GM12874 (cell line): Measurements from ENCODE around the gene MICAL3.

Experiments used
- TF ChIP-seq, protein P1 (sequence below): IDR thresholded peaks from 2 replicates; pipeline ENCODE4 v1.5.1; 2011; ENCODE audit warnings: low read depth, mild to moderate bottlenecking, control low read depth, low read length, moderate library complexity; ENCODE audit not compliant: insufficient read depth

Gene MICAL3

DNA sequence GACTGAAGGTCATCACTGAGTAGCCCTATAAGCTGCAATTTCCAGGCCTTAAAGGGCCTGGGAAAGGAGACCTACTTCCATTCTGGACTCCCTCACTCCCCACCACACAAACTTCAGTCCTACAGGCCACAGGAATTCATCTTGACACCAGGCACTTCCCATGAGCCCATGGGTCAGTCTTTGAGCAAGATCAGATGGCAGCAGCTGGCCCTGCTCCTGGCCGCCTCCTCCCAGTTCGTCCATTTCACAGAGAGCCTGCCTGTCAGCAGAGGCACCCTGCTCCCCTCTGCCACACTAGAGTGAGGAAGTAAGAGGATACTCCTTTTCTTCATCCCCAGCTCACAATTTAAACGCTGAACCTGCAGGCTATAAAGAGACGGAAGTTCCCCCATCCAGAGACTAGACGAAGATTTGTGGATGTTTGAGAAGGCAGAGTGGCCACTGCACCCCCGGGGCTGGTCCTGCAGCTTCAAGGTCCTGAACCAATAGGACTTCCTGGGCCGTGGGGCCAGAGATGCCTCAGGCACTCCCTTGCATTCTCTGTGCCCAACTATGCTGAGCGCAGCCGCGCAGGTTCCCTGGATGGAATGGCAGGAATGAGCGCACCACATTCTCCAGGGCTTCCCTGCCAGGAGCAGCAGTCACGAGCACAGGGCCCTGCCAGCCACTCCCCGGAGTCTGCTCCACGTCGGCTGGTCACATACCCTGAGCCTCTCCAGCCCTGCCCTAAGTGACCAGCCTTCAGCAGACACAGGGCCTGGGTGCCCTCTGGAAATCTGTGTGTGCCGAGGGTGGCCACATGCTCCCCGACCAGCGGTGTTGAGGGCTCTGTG lies 216.6 kb downstream of the MICAL3 start:
- TF ChIP-seq, protein P1, sequence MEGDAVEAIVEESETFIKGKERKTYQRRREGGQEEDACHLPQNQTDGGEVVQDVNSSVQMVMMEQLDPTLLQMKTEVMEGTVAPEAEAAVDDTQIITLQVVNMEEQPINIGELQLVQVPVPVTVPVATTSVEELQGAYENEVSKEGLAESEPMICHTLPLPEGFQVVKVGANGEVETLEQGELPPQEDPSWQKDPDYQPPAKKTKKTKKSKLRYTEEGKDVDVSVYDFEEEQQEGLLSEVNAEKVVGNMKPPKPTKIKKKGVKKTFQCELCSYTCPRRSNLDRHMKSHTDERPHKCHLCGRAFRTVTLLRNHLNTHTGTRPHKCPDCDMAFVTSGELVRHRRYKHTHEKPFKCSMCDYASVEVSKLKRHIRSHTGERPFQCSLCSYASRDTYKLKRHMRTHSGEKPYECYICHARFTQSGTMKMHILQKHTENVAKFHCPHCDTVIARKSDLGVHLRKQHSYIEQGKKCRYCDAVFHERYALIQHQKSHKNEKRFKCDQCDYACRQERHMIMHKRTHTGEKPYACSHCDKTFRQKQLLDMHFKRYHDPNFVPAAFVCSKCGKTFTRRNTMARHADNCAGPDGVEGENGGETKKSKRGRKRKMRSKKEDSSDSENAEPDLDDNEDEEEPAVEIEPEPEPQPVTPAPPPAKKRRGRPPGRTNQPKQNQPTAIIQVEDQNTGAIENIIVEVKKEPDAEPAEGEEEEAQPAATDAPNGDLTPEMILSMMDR = no peak

DNA sequence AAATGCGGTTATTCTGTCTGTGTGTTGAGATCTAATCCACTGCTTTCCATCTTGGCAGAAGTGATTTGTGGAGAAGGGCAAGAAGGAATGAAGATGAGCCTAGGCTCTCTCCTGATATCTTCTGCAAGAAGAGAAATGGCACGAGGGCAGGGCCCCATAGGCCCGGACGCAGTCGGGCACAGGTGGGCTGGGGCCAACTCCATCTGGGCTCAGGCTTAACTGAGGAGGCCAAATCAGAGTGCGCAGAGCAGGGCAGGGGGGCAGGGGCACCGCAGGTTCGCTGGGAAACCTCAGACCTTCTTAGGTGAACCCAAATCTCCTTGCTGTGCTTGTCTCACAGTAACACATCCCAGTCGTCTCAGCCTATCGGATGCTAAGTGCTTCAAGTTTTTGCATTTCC lies 217.3 kb downstream of the MICAL3 start:
- TF ChIP-seq, protein P1 = no peak

DNA sequence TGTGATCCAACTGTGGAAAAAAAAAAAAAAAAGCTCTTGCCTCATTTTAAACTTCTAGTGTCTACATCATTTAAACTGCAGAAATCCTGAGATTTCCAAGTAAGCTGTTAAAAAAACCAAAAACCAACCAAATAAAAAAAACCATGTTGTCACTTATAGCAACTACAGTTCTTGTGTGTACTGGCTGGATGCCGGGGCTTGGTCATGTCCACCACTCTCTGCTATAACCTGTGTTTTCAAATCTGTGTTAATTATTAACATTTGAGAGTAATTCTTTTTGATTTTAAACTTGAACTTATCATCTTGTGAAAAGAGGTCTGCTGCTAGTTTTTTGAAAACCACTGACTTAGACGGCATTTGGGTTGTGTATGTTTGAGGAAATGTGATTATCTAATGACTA lies 217.9 kb downstream of the MICAL3 start:
- TF ChIP-seq, protein P1 = no peak

DNA sequence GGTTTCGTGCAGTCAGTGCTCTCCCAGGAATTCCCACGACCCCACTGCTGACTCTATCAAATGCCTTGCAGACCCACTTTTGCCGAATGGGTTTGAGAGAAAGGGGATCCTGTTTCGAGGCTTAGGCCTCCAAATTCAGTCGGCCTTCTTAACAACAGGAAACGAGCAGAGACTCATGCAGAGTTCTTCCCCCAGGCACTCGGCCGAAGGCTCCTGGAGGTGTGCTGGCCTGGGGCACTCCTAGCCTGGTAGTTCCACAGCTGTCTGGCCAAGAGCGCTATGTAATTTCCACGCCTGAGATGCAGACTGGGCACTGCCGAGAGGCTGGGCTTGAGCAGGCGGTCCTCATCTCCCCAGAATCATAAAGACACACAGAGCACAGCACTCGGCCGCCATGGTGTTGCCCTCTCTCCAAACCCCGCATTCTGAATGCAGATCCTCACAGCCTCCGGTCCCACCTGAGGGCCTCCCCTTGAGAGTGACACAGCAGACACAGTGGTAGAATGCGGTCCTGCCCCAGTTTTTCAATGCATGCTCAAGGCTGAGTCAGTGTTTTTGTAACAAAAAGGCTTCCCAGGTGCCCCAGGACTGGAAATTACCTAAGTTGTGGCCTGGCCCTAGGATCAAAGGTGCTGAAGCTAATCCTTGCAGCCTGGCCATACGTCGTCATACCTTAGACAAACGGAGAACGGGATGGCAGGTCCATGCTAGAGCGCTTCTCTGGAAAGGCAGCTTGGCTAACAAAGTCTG lies 219.9 kb downstream of the MICAL3 start:
- TF ChIP-seq, protein P1 = no peak

DNA sequence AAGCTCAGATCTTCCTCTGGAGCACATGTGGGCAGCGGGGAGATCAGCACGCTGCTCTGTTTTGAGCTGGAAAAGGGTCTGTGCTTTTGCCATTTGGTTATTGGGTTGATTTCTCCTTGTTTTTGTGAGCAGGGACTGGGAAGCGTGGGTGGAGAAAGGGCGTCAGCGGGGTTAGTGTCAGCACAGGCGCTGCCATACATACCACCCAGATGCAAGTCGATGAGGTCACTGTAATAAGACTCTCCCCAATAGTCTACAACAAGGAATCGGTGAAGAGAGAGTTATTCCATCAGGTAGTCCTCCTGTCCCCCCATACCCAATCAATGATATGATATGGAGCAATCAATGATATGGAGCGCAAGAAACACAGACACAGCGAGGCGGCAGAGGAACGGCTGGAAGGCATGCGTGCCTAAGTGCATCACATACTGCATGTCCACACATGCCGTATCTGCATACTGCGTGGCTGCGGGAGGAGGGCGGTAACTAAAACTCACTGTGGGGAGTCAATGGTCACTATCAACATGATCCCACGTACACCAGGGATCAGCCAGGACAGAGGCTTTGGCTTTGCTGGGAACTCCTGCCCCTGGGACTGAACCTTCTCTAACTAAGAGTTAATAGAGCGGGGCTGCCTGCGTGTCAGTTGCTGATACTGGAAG lies 220.6 kb downstream of the MICAL3 start:
- TF ChIP-seq, protein P1 = no peak

DNA sequence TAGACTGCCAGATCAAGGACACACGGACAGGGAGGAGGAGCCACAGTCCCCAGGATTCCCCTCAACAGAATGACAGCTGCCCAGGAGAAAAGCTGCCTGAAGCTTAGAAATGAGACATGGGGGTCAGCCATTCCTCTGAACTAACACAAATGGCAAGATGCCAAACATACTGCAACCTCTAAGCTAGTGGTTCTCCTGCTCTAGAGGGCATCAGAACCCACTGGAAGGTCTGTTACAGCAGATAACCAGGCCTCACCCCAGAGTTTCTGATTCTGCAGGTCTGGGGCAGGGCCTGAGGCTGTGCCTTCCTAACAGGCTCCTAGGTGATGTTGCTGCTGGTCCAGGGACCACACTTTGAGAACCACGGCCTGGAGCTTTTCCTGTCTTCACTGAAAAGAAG lies 221.5 kb downstream of the MICAL3 start:
- TF ChIP-seq, protein P1 = no peak

DNA sequence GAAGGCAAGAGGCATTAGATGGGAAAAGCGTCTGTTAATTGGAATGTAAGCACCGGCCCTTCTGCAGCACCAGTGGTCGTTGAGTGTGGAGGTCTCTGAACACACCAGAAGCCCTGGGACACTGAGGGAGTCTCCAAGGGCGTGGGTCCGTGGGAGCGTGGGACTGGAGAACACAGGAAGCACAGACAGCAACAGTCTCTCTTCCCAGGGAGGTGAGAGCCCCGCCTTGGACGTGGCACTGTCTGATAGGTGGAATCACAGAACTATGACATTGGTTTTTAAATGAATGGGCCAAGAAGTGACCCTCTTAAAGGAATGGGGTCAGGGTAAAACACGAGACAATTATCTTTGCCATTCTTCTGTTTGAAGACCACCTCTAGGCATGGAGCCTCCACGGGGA lies 221.9 kb downstream of the MICAL3 start:
- TF ChIP-seq, protein P1 = no peak
